AG04449 (cell line): ENCODE measurements around the gene PRODH2.

ENCODE experiments used
- CTCF ChIA-PET: fragments of 350-600 bp; formaldehyde crosslinking; extraction: SDS; loops from one replicate; lab custom pipeline; 2021; ENCODE audit warnings: antibody characterized with exemption; lab: Yijun Ruan, JAX
- POLR2A ChIA-PET: fragments of 400-600, 350-600 bp; formaldehyde crosslinking; extraction: SDS; loops from one replicate; lab custom pipeline; 2020; ENCODE audit warnings: antibody characterized with exemption, inconsistent platforms; lab: Yijun Ruan, JAX
- DNase-seq: peaks from one replicate; pipeline ENCODE4 v3.0.0-alpha.2; 2010; ENCODE audit warnings: low read depth, low spot score
- H3K4me3 ChIP-seq: 2 replicates; pipeline ENCODE4 v1.5.1; 2011; ENCODE audit warnings: low read depth, mild to moderate bottlenecking, control low read depth, low read length
- CTCF ChIP-seq: IDR thresholded peaks from one replicate; pipeline ENCODE4 v1.5.1; 2011; ENCODE audit warnings: mild to moderate bottlenecking, moderate library complexity, low read length, control low read depth, inconsistent platforms; ENCODE audit not compliant: insufficient read depth; ENCODE audit errors: missing control alignments

PRODH2 gene

GRCh38 chr19:35858311-35858710, 45.7 kb upstream of the PRODH2 start:
- POLR2A ChIA-PET = no interaction called here
- no peak for TF ChIP-seq CTCF
- DNase-seq = no peak
- CTCF ChIA-PET = no interaction called here
- no peak overlapping the region for H3K4me3 ChIP-seq

GRCh38 chr19:35856546-35857149, 44.0 kb upstream of the PRODH2 start, which contains the start of gene KIRREL2:
KIRREL2 (plus strand) TSS chr19:35856911; CDS start chr19:35857120, 209 bp downstream.
- peak within 1 kb of the TSS; percentile 47 for H3K4me3 ChIP-seq
- POLR2A ChIA-PET = interaction anchor here (0.5 kb wide), 1 partner anchor 94 kb away, joined by 3 read pairs; no protein-coding TSS in a partner anchor
- CTCF ChIA-PET = interaction anchor here (0.6 to 2.2 kb wide), 2 partner anchors 12 to 188 kb away, joined by 4 read pairs; partner anchors contain the start of gene APLP1
- DNase-seq = no peak
- TF ChIP-seq CTCF = no peak

GRCh38 chr19:35853038-35853756, 40.6 kb upstream of the PRODH2 start:
- ChIA-PET CTCF (no interaction called here), POLR2A (no interaction called here)
- no peak overlapping the region for H3K4me3 ChIP-seq
- no peak for TF ChIP-seq CTCF
- DNase-seq = no peak

GRCh38 chr19:35852029-35852780, 39.6 kb upstream of the PRODH2 start, which contains the start of gene NPHS1:
NPHS1 (minus strand) TSS chr19:35852504; CDS start chr19:35851837, 667 bp downstream.
- no peak for DNase-seq
- ChIA-PET POLR2A (no interaction called here), CTCF (no interaction called here)
- no peak within 1 kb of the TSS for H3K4me3 ChIP-seq
- no peak for TF ChIP-seq CTCF

- no peak overlapping the region for H3K4me3 ChIP-seq
- CTCF ChIA-PET = no interaction called here
- TF ChIP-seq CTCF = no peak
- DNase-seq = no peak
- POLR2A ChIA-PET = no interaction called here
Measured at GRCh38 chr19:35851213-35852028, 38.8 kb upstream of the PRODH2 start.
